Adrenal gland (tissue), 12 donors: Measurements from ENCODE around the gene MCCD1. TPM values are rescaled to one million over a fixed set of nuclear protein-coding genes. Genes with fewer than 3 reads are reported as not detected.

ENCODE experiments used
- DNase-seq, 7 donors: peaks; one replicate each; pipeline ENCODE4 v3.0.0-alpha.2; 2019 to 2020
- H3K27ac ChIP-seq, 5 donors: fragments of 200-600 bp; sonication (generic) in 4 of 5; 1 replicate in 3 of 5; 2 replicates in 2 of 5; pipeline versions ENCODE4 v1.5.1 to v1.8.0; 2016 to 2020; ENCODE audit warnings: mild to moderate bottlenecking in 1 of 5
- H3K27me3 ChIP-seq: fragments of 200-600 bp; 2 replicates; pipeline ENCODE4 v1.8.0; 2021
- H3K36me3 ChIP-seq, 2 donors: fragments of 200-600 bp; replicated peaks in 1 of 2; 1 replicate in 1 of 2; 2 replicates in 1 of 2; pipeline versions ENCODE4 v1.5.1 to v1.8.0; 2018 to 2022
- H3K4me1 ChIP-seq, 2 donors: fragments of 200-600 bp; replicated peaks in 1 of 2; 1 replicate in 1 of 2; 2 replicates in 1 of 2; pipeline versions ENCODE4 v1.5.1 to v1.8.0; 2018 to 2021
- H3K4me3 ChIP-seq, 4 donors: fragments of 200-600 bp; sonication (generic) in 3 of 4; one replicate each; pipeline ENCODE4 v1.5.1; 2016 to 2018
- H3K9me3 ChIP-seq, 3 donors: fragments of 200-600 bp; sonication (generic) in 1 of 3; replicated peaks in 1 of 3; 1 replicate in 2 of 3; 2 replicates in 1 of 3; pipeline versions ENCODE4 v1.5.1 to v1.8.0; 2016 to 2021
- CTCF ChIP-seq, 6 experiments: fragments of 450-650 bp in 4 of 6; fragments of 200-600 bp in 2 of 6; sonication (generic) in 1 of 6; IDR thresholded peaks; 1 replicate in 5 of 6; 2 replicates in 1 of 6; pipeline versions ENCODE4 v1.5.1 to v1.8.0; 2016 to 2021; ENCODE audit warnings: antibody characterized with exemption in 6 of 6, mild to moderate bottlenecking in 2 of 6, moderate library complexity in 1 of 6
- POLR2A ChIP-seq, 2 donors: fragments of 450-650 bp; IDR thresholded peaks; one replicate each; pipeline ENCODE4 v1.6.1; 2017; ENCODE audit warnings: antibody characterized with exemption in 2 of 2, mild to moderate bottlenecking in 2 of 2, moderate library complexity in 1 of 2
- WGBS, 4 donors: extraction: QIAGEN DNeasy Blood & Tissue Kit in 2 of 4; methylation state at CpG; one replicate each; pipeline versions ENCODE4 v1.1.5 to v1.1.7; 2013 to 2017; 5-methylcytosine and 5-hydroxymethylcytosine counted together
- intact Hi-C, 2 donors: fragments of 100-400 bp; cut with DNase I; formaldehyde crosslinking; loops; one replicate each; pipeline versions ENCODE4 v1.14.1 to v1.15.0; 2022 to 2023
- polyA plus RNA-seq, 3 donors: library from polyadenylated mRNA; stranded (reverse); fragments of 200-250 nt in 2 of 3; fragments of 350-450 nt in 1 of 3; fragmentation: Illumina TruSeq in 1 of 3; extraction: RNeasy Lipid Tissue Mini Kit (QIAGEN cat#74804) in 1 of 3; gene quantifications; one replicate each; pipeline ENCODE4 v1.2.3, GENCODE V29; 2013 to 2014
- total RNA-seq, 9 donors: library from RNA; depleted of rRNA in 4 of 9; stranded (reverse); fragments of >200 nt in 4 of 9; fragments of 120-200 nt in 1 of 9; fragmentation: NEBNext Ultra II Directional in 1 of 9; extraction: Animal tissue kit (Norgen Biotek cat#: 25700) in 1 of 9; gene quantifications; one replicate each; pipeline versions ENCODE4 v1.1.0 to v1.2.4, GENCODE V29; 2013 to 2023
- donor health status: healthy with polysubstance abuse.
- donor health status: Bipolar disorder and iron deficiency.
- donor health status: DM: yes; HTN: yes; CAD: no.
- donor health status: DM: no; HTN: no; CAD: no.
- donor health status: DM: no; HTN: no; CAD: no.
- donor health status: DM: yes; HTN: yes; CAD: no.

MCCD1 gene
- total and polyA plus RNA-seq, 12 donors: not detected

GRCh38 chr6:31544676-31545075 lies 15.9 kb downstream of the MCCD1 start:
- Histone ChIP-seq H3K27me3 (no peaks in the 10 kb centered on the region), H3K4me3 (no peak overlapping the region), H3K9me3 (no peaks in the 10 kb centered on the region), H3K36me3 (peaks cover 0 to 8% of the 10 kb centered on the region in 2 donors), H3K4me1 (peaks cover 22 to 44% of the 10 kb centered on the region in 2 donors), H3K27ac (no peak overlapping the region)
- 63 to 79% (median 74%) methylated on average over 2 of the region's 2 CpGs for WGBS, 4 donors
- no peak for TF ChIP-seq POLR2A (IDR thresholded peaks at IDR 0.05)
- TF ChIP-seq CTCF (IDR thresholded peaks at IDR 0.05): no peak
- intact Hi-C loops: loop anchor here in 1 of 2 donors (5.0 kb wide), 1 partner anchor 53 kb away; no protein-coding TSS in a partner anchor
- DNase-seq: no peak

- peaks cover 16 to 38% of the 10 kb centered on the region in 2 donors for H3K4me1 ChIP-seq
- no peaks in the 10 kb centered on the region for H3K9me3 ChIP-seq
- H3K4me3 ChIP-seq: no peak overlapping the region
- no peak for TF ChIP-seq POLR2A (IDR thresholded peaks at IDR 0.05)
- no peak for TF ChIP-seq CTCF (IDR thresholded peaks at IDR 0.05)
- no peaks in the 10 kb centered on the region for H3K27me3 ChIP-seq
- H3K27ac ChIP-seq: no peak overlapping the region
- no peak for DNase-seq
- 55 to 76% (median 66%) methylated on average over 6 to 7 of the region's 7 CpGs for WGBS, 4 donors
- intact Hi-C loops: loop anchor here in 1 of 2 donors (5.0 kb wide), 1 partner anchor 52 kb away; no protein-coding TSS in a partner anchor
- peaks cover 0 to 6% of the 10 kb centered on the region in 2 donors for H3K36me3 ChIP-seq
Measured at GRCh38 chr6:31545291-31545690, 16.5 kb downstream of the MCCD1 start.

DNA sequence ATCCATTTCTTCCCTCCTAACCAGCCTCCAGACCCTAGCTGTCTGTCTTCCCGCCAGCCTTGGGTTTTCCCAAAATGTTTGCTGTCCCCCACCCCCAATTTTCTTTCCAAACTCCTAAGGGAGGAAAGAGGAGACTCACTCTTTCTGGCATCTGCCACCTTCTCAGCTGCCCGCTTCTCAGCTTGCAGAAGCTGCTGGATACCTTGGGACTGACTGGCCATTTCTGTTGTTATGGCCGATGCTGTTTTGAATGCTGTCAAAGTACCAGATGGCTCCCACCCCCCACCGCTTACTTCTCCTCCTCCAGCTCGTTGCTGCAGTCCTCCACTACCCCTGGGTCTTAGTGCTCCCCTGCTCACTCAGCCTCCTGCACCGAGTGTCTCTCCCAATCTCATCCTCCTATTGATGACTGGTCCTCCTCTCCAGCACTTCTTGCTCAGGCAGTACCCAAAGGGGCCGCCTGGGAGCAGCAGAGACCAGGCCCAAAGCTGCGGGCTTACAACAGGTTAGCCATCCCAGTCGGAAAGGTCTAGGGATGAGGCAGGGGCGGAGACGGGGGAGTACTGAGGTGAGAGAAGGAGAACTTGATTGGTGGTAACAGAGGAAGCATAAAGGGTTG lies 17.7 kb downstream of the MCCD1 start, which contains the start of gene ATP6V1G2:
TSS of gene ATP6V1G2 (minus strand) at position 270 of the 619 bp plus-strand sequence. CDS start at position 221, 49 bp downstream.
- Histone ChIP-seq H3K27ac (peak within 1 kb of the TSS; percentile 53 to 88 (median 77)), H3K9me3 (no peaks in the 10 kb centered on the region), H3K36me3 (peaks cover 0 to 6% of the 10 kb centered on the region in 2 donors), H3K4me3 (peak within 1 kb of the TSS in 2 of 4 donors; percentile 39 to 60), H3K4me1 (peaks cover 14 to 33% of the 10 kb centered on the region in 2 donors), H3K27me3 (no peaks in the 10 kb centered on the region)
- DNase-seq: peak; percentile 88 to 97 (median 91)
- intact Hi-C loops: loop anchor here (2.0 to 5.0 kb wide), 2 partner anchors 51 to 52 kb away; no protein-coding TSS in a partner anchor
- WGBS, 4 donors: 6 to 9% (median 8%) methylated on average over 11 of the region's 11 CpGs
- TF ChIP-seq CTCF (IDR thresholded peaks at IDR 0.05) (peak; percentile 93 to 99 (median 98)), POLR2A (IDR thresholded peaks at IDR 0.05) (peak in 1 of 2 donors; percentile 22)

DNA sequence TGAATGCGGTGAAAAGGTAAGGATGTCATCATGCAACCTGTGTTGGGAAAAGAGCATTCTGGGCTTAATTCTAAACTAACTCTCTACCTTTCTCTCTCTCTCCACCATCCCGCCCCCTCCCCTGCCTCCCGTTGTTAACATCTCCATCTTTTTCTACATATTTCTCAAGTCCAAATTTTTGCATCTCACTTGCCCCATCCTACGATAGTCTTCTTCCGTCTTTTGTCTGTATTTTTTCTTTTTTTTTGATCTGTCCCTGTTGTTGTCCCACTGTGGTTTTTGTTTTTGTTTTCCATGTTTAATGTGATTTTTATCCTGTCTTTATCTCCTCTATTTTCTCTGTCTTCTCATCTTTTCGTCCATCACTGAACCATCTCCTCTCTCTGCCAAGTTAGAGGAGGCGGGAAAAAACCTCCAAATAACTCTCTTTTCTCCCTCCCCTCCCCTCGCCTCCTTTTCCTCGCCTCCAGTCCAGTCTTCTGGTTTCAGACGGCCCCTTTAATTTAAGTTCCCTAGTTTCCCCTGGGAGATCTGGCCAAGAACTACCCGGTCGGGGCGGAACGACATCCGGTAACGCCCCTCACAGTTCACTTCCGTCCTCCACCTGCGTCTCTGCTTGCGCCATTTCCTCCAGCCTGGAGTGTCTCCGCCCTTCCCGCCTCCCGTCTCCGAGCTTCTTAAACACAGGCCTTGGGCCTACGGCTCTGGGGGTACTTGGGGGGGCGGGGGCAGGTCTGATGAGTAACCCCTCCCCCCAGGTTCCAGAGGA lies 18.4 kb downstream of the MCCD1 start, which contains the start of gene NFKBIL1:
TSS of gene NFKBIL1 (plus strand) at position 651 of the 769 bp plus-strand sequence. CDS start at position 738, 87 bp downstream.
- H3K4me1 ChIP-seq: peaks cover 14 to 33% of the 10 kb centered on the region in 2 donors
- H3K36me3 ChIP-seq: peaks cover 0 to 6% of the 10 kb centered on the region in 2 donors
- H3K27ac ChIP-seq: peak within 1 kb of the TSS; percentile 53 to 88 (median 77)
- H3K27me3 ChIP-seq: no peaks in the 10 kb centered on the region
- H3K4me3 ChIP-seq: peak within 1 kb of the TSS in 2 of 4 donors; percentile 39 to 60
- TF ChIP-seq POLR2A (IDR thresholded peaks at IDR 0.05): peak; percentile 3 to 24
- peak in 2 of 6 experiments; percentile 6 to 53 for TF ChIP-seq CTCF (IDR thresholded peaks at IDR 0.05)
- intact Hi-C loops: loop anchor here (2.0 to 5.0 kb wide), 2 partner anchors 50 to 52 kb away; no protein-coding TSS in a partner anchor
- WGBS, 4 donors: 1% methylated on average over 20 to 25 of the region's 25 CpGs
- peak; percentile 91 to 98 (median 96) for DNase-seq
- no peaks in the 10 kb centered on the region for H3K9me3 ChIP-seq
